Liver (tissue), 3 donors: Measurements from ENCODE around the gene SYMPK.

Experiments used
- CTCF ChIP-seq: fragments of 150-350 bp; IDR thresholded peaks from 2 replicates; pipeline ENCODE4 v1.5.1; 2017; ENCODE audit warnings: improper control_type of control experiment, low read depth, low read length; ENCODE audit not compliant: missing input control
- EGR1 ChIP-seq, 2 donors: IDR thresholded peaks; 2 replicates each; pipeline ENCODE4 v1.6.1; 2016 to 2018; ENCODE audit warnings: antibody characterized with exemption in 2 of 2, low read depth in 2 of 2
- FOXA1 ChIP-seq: IDR thresholded peaks from 2 replicates; pipeline ENCODE4 v1.6.1; 2016; ENCODE audit warnings: antibody characterized with exemption
- FOXA2 ChIP-seq: IDR thresholded peaks from 2 replicates; pipeline ENCODE4 v1.6.1; 2016; ENCODE audit warnings: antibody characterized with exemption
- GABPA ChIP-seq, 2 donors: IDR thresholded peaks in 1 of 2; conservative IDR thresholded peaks in 1 of 2; 2 replicates each; pipeline ENCODE4 v1.6.1; 2016; ENCODE audit warnings: antibody characterized with exemption in 2 of 2, mild to moderate bottlenecking in 1 of 2, moderate library complexity in 1 of 2
- NR2F2 ChIP-seq: IDR thresholded peaks from 2 replicates; pipeline ENCODE4 v1.6.1; 2016; ENCODE audit warnings: antibody characterized with exemption
- RAD21 ChIP-seq, 2 donors: IDR thresholded peaks; 2 replicates each; pipeline ENCODE4 v1.6.1; 2016; ENCODE audit warnings: antibody characterized with exemption in 2 of 2, mild to moderate bottlenecking in 2 of 2
- REST ChIP-seq: IDR thresholded peaks from 2 replicates; pipeline ENCODE4 v1.6.1; 2016; ENCODE audit warnings: antibody characterized with exemption, mild to moderate bottlenecking
- TAF1 ChIP-seq: conservative IDR thresholded peaks from 2 replicates; pipeline ENCODE4 v1.6.1; 2016; ENCODE audit warnings: antibody characterized with exemption, mild to moderate bottlenecking
- YY1 ChIP-seq: IDR thresholded peaks from 2 replicates; pipeline ENCODE4 v1.6.1; 2016; ENCODE audit warnings: antibody characterized with exemption, mild to moderate bottlenecking
- ZBTB33 ChIP-seq: IDR thresholded peaks from 2 replicates; pipeline ENCODE4 v1.6.1; 2016; ENCODE audit warnings: antibody characterized with exemption
- donor health status: healthy.
- donor health status: healthy.

GRCh38 chr19:45876411-45877197 is 13.7 kb upstream of the SYMPK start:
- TF ChIP-seq TAF1, result no peak
- peak; percentile 51 for TF ChIP-seq YY1
- TF ChIP-seq FOXA2, result no peak
- no peak for TF ChIP-seq FOXA1
- no peak for TF ChIP-seq GABPA (IDR thresholded peaks at IDR 0.05 in 1 of 2, conservative IDR thresholded peaks at IDR 0.05 in 1 of 2)
- no peak for TF ChIP-seq ZBTB33
- no peak for TF ChIP-seq CTCF
- peak; percentile 26 for TF ChIP-seq REST
- peak in 1 of 2 donors; percentile 35 for TF ChIP-seq RAD21 (IDR thresholded peaks at IDR 0.05)
- no peak for TF ChIP-seq NR2F2
- peak in 1 of 2 donors; percentile 45 for TF ChIP-seq EGR1 (IDR thresholded peaks at IDR 0.05; ENCODE audit: low read depth in 2 of 2)
